Measurements from ENCODE around the gene SEMA6D.

SEMA6D gene

DNA sequence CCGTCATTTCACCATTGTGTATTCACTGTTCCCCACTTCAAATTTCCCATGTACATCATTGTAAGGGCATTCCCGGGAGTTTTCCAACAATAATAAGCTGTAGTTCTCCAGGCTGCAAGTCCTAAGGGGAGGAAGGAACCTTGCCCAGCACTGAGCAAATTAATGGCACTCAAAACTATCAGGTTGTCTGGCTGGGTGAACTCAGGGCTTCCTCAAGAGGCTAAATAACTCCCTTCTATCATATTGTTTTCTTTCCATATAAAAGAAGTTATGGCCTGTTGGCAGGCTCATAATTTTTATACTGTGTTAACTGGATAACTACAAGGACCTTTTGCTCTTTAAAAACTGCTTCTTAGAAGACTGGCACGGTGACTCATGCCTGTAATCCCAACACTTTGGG lies 71.4 kb downstream of the SEMA6D start:
- no peak for DNase-seq (ENCODE audit: low spot score)

GRCh38 chr15:47791161-47791560 lies 73.9 kb downstream of the SEMA6D start:
- no peak for DNase-seq (ENCODE audit: low spot score)

- no peak for DNase-seq (ENCODE audit: low spot score)
Measured at GRCh38 chr15:47792231-47792630, 74.9 kb downstream of the SEMA6D start.

DNA sequence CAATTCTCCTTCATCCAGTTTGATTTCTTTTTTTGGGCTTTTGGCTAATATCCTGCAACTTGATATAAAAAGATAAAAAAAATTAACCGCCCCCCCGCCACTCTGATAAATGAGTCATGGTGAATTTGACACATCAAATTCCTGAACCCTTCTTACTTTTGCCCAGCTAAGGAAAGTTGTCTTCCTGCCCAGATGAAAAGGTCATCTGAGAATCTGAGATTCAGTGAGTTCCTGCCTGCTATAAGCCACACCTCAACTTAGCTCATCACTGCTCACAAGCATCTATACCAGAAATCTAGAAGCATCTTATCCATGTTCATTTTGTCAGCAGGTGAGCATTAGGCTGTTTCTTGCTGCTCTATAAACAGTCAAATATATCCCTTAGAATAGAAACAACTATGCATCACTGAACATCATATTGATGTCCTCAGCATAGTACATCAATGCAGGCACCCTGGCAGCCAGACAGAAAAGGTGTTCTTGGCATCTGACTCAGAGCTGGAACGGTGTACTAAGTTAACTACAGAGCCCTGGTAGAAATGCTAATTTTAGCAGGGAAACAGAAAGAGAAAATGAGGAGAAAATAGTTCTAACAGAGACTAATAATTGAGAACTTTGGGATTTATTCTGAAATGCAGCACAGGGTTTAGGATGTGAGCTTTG lies 77.1 kb downstream of the SEMA6D start:
- no peak for DNase-seq (ENCODE audit: low spot score)

- no peak for DNase-seq (ENCODE audit: low spot score)
Measured at GRCh38 chr15:47795864-47796263, 78.6 kb downstream of the SEMA6D start.

DNA sequence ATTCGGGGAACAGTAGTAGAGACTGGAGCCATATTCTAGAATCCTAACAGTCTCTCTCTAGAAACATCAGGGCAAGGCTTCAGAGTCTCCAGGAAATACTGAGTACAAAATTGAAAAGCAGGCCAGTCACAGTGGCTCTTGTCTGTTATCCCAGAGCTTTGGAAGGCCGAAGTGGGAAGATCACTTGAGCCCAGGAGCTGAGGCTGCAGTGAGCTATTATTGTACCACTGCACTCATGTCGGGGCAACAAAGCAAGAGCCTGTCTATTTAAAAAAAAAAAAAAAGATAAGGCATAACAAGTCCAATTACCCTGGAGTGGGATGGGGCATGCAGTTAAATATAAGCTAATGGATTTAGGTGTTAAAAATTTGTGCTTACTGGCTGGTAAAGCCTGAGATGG lies 79.0 kb downstream of the SEMA6D start:
- no peak for DNase-seq (ENCODE audit: low spot score)

GRCh38 chr15:47796830-47797229 lies 79.5 kb downstream of the SEMA6D start:
- no peak for DNase-seq (ENCODE audit: low spot score)

DNA sequence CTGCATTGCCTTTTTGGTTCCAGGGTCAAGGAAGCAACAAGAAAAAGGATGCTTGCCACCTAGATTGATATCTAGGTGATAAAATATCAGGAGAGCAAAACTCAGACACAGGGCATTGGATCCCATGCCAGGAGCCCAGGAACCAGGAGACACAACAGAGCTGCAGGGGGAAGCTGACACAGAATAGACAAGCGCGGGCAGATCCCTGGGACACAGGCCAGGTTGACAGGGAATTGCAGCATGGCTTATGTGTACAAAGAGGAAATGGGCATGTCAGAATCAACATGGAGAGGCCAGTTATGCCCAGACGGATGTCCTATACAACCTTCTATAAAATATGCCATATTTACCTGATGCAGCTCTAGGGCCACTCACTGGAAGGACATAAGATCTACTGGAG lies 84.2 kb downstream of the SEMA6D start:
- DNase-seq (ENCODE audit: low spot score) = no peak

- DNase-seq (ENCODE audit: low spot score) = no peak
Measured at GRCh38 chr15:47802216-47802615, 84.9 kb downstream of the SEMA6D start.

DNA sequence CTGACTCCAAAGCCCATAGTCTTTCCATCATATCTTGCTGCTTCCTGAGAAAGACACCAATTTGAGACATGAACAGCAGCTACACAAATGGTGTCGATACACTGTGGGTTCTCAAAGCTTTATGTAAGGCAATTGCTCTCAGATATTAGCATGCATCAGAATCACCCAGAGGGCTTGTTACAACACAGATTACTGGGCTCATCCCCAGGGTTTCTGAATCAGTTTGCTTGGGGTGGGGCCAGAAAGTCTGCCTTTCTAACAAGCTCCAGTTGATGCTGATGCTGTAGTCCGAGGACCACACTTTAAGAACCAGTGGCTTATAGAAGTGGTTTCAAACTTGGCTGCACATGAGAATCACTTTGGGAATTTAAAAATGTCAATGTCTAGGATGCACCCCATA lies 86.5 kb downstream of the SEMA6D start:
- DNase-seq (ENCODE audit: low spot score) = no peak

- DNase-seq (ENCODE audit: low spot score) = no peak
Measured at GRCh38 chr15:47804733-47805132, 87.4 kb downstream of the SEMA6D start.

DNA sequence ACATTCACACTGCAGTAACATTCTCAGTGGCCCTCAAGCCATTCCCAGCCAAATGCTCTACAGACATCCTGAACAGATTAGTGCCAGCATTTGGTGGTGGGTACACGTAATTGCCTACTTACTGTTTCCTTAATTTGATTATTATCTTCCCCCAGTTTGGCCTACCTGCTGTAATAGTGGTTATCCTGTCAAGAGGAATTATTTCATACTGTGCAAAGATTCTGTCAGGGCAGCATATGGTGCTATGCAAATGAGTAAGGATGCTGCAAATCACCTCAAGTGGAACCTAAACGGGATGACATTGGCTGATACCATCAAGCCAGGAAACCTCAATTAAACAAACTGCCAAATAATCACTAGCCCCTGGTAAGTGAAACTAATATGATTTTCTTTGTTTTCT lies 88.7 kb downstream of the SEMA6D start:
- no peak for DNase-seq (ENCODE audit: low spot score)

DNA sequence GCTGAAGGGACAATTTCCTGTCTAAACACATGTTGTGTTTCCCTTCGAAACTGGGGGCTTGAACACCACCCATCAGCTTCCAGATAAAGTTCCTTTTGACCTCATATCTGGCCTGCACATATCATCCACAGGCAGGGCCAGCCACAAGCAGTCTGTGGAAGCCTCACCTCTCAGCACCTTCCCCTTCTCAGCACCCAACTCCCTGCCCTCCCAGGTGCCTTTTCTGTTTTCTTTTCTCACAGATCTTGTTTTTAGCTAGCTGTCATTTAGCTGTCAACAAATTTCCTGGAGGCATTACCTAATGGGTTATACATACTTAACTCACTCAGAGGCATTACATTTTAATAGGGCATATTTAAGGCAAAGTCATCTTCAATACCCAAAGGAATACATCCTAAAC lies 93.9 kb downstream of the SEMA6D start:
- DNase-seq (ENCODE audit: low spot score) = no peak

- no peak for DNase-seq (ENCODE audit: low spot score)
Measured at GRCh38 chr15:47812470-47812999, 95.2 kb downstream of the SEMA6D start.

- no peak for DNase-seq (ENCODE audit: low spot score)
Measured at GRCh38 chr15:47813748-47814384, 96.6 kb downstream of the SEMA6D start.

- DNase-seq (ENCODE audit: low spot score) = no peak
Measured at GRCh38 chr15:47814620-47815019, 97.3 kb downstream of the SEMA6D start.

GRCh38 chr15:47817969-47818548 lies 100.8 kb downstream of the SEMA6D start:
- peak; percentile 14 for DNase-seq (ENCODE audit: low spot score)

DNA sequence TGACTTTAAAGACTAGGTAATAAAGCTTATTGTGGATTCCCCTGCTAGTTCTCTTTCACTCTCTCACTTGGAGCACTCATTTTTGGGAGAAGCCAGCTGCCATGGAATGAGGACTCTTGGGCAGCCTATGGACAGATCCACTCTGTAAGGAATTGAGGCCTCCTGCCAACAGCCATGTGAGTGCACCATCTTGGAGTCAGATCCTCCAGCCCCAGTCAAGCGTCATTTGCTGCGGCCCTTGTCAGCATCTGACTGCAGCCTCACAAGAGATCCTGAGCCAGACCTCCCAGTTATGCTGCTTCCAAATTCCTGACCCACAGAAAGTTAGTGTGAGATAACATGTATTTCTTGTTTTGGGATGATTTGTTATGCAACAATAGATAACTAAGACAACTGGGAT lies 101.9 kb downstream of the SEMA6D start:
- no peak for DNase-seq (ENCODE audit: low spot score)

DNA sequence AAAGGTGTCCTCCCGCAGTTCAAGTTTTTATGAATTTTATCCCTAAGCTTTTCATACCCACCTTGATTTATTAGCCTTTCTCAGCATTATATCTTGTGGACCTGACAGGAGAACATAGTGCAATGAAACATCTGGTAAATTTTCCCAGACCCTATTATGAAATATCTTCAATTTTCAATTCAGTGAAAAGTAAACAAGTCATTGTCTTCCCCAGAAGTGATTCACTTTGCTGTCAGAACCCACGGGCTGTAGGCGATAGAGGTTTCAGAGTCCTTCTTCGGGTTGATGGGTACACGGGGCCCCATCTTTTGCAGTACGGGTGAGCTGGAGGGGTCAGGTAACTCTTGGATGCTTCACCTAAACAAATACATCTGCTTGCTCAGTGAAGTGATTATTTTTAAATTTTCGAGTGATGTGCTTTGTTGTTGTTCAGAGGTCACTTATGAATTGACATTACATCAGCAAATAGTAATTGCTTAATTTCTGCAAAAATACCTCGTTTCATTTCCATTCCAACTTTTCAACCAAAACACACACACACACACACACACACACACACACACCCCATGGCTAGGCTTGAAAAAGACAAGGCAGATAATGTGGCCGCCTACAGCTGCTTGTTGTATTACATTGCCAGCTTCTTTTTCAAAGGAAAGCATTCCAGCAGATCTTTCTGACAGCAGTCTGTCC lies 102.9 kb downstream of the SEMA6D start:
- DNase-seq (ENCODE audit: low spot score) = no peak

- no peak for DNase-seq (ENCODE audit: low spot score)
Measured at GRCh38 chr15:47820747-47821319, 103.5 kb downstream of the SEMA6D start.

GRCh38 chr15:47822048-47822447 lies 104.7 kb downstream of the SEMA6D start:
- no peak for DNase-seq (ENCODE audit: low spot score)
